Measurements from ENCODE around the gene UNC79. TPM values are rescaled to one million over a fixed set of nuclear protein-coding genes. Genes with fewer than 3 reads are reported as not detected.

Gene UNC79
- total RNA-seq, 1 donor from 2014 or later = 0.25 TPM

DNA sequence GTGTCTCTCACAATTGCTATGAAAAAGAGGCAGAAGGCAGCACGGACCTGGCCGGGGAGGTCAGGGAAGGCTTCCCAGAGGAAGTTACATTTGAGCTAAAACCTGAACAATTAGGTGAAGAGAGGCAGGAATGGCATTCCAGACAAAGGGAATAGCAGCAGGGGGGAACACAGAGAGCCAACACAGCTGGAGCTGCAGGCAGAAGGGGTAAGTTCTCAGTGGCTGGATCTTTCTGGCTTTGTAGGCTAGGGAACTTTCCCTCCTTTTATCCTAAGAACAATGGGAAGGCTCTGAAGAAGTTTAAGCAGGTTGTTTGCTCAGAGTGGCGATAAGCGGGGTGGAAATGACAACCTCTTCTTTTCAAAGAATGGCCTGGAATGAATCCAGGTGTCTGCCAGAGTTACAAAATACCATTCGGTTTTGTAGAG is 257.5 kb downstream of the UNC79 start:
- no peaks in the 10 kb centered on the region for H3K36me3 ChIP-seq
- H3K4me1 ChIP-seq = no peaks in the 10 kb centered on the region
- H3K9me3 ChIP-seq (replicated peaks) = no peaks in the 10 kb centered on the region
- no peak overlapping the region for H3K4me3 ChIP-seq
- DNase-seq = no peak
- intact Hi-C loops (cut with micrococcal nuclease) = no loop called here
- peaks cover 46% of the 10 kb centered on the region for H3K27me3 ChIP-seq (ENCODE audit: low read depth)
- H3K27ac ChIP-seq (replicated peaks) = no peak overlapping the region
- TF ChIP-seq, protein P1, sequence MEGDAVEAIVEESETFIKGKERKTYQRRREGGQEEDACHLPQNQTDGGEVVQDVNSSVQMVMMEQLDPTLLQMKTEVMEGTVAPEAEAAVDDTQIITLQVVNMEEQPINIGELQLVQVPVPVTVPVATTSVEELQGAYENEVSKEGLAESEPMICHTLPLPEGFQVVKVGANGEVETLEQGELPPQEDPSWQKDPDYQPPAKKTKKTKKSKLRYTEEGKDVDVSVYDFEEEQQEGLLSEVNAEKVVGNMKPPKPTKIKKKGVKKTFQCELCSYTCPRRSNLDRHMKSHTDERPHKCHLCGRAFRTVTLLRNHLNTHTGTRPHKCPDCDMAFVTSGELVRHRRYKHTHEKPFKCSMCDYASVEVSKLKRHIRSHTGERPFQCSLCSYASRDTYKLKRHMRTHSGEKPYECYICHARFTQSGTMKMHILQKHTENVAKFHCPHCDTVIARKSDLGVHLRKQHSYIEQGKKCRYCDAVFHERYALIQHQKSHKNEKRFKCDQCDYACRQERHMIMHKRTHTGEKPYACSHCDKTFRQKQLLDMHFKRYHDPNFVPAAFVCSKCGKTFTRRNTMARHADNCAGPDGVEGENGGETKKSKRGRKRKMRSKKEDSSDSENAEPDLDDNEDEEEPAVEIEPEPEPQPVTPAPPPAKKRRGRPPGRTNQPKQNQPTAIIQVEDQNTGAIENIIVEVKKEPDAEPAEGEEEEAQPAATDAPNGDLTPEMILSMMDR (IDR thresholded peaks at IDR 0.05; ENCODE audit: borderline replicate concordance) = no peak

DNA sequence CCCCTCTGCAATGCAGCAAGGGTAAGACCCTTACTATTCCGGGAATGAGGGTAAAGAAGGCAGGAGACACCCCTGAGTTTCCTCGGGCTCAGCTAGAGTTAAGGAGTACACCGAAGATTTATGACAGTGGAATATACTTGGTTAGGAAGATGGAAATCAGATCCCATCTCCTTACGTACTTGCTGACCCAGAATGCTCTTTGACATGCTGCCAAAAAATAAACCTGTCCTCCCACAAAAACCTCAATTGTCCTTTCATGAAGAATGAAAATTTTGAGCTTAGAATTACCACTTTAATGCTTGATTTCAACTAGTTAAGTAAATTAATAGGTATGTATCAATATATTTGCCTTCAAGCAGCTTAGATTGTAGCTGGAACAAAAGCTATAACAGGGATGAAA is 258.1 kb downstream of the UNC79 start:
- no peaks in the 10 kb centered on the region for H3K4me1 ChIP-seq
- no peak overlapping the region for H3K4me3 ChIP-seq
- no peak for DNase-seq
- H3K27ac ChIP-seq (replicated peaks) = no peak overlapping the region
- H3K9me3 ChIP-seq (replicated peaks) = no peaks in the 10 kb centered on the region
- no peaks in the 10 kb centered on the region for H3K36me3 ChIP-seq
- peaks cover 46% of the 10 kb centered on the region for H3K27me3 ChIP-seq (ENCODE audit: low read depth)
- TF ChIP-seq, protein P1 (IDR thresholded peaks at IDR 0.05; ENCODE audit: borderline replicate concordance) = no peak
- intact Hi-C loops (cut with micrococcal nuclease) = no loop called here

DNA sequence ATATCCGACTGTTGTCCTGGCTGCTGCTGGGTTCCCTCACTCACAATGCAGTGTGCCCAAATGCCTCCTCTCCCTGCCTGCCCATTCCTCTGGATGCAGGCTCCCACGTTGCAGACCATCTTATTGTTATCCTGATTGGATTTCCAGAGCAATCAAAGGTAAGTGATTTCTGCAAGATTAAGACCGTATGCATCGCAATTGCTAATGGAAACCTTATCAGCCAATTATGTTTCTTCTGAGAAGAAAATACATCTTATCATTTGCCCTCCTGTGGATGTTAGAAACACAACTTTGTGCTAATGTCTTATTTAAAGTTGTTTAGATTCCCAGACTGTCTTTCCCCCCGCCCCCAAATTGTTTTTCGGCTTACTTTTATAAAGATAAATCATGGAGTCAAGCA is 259.4 kb downstream of the UNC79 start:
- Histone ChIP-seq H3K27me3 (ENCODE audit: low read depth) (peaks cover 46% of the 10 kb centered on the region), H3K4me3 (no peak overlapping the region), H3K27ac (replicated peaks) (no peak overlapping the region), H3K36me3 (no peaks in the 10 kb centered on the region), H3K4me1 (no peaks in the 10 kb centered on the region), H3K9me3 (replicated peaks) (no peaks in the 10 kb centered on the region)
- TF ChIP-seq, protein P1 (IDR thresholded peaks at IDR 0.05; ENCODE audit: borderline replicate concordance) = no peak
- no peak for DNase-seq
- intact Hi-C loops (cut with micrococcal nuclease) = no loop called here

DNA sequence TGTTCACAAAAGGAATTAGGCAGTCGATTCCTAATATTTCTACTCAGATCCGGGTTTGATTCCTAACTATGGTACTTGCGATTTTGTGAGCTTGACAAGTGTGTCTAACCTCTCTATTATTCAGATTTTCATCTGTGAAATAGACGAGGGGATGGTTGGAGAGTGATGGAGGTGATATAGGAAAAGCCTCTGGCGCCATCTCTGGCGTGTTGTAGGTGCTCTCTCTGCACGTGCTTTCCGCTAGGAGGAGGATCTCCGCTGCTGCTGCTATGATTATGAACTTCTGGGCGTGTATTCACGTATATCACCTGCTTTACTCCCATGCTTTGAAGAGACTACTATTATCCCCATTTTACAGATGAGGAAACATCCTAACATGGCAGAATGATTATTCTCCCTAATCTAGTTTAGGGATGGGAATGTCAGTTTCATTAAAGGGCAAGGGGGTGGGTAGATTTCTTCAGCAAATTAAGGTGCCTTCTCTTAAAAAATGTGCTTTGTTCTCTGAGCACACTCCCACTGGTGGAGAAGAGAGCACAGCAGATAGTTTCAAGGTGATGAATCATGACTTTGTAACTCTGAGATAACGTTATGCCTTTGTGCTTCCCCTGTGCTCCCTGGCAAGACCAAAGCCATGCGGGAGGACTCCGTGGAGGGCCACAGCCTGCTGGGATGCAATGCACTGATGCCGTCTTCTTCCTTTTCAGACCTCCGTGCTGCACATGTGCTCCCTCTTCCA is 260.5 kb downstream of the UNC79 start:
- no peak overlapping the region for H3K27ac ChIP-seq (replicated peaks)
- no peaks in the 10 kb centered on the region for H3K4me1 ChIP-seq
- H3K36me3 ChIP-seq = no peaks in the 10 kb centered on the region
- DNase-seq = no peak
- H3K9me3 ChIP-seq (replicated peaks) = no peaks in the 10 kb centered on the region
- TF ChIP-seq, protein P1 (IDR thresholded peaks at IDR 0.05; ENCODE audit: borderline replicate concordance) = no peak
- intact Hi-C loops (cut with micrococcal nuclease) = no loop called here
- H3K4me3 ChIP-seq = no peak overlapping the region
- H3K27me3 ChIP-seq (ENCODE audit: low read depth) = peaks cover 43% of the 10 kb centered on the region

DNA sequence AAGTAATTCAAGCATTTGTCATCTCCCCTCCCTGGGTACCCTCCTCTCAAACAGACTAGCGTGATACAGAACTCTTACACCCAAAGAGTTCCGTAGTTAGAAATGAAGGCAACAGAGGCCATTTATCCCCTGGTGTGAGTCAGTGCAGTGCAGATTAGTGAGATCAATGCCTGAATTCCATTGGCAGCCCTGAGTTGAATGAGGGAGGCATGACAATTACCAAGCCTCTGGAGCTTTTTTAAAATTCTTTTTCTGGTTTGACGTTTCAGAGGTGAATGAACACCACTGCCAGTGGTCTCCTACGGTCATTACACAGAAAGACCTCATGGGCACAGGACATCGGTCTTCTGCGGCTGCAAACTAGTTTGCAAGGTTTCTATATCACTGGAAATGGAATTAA is 263.2 kb downstream of the UNC79 start:
- H3K4me3 ChIP-seq = no peak overlapping the region
- H3K9me3 ChIP-seq (replicated peaks) = peaks cover 15% of the 10 kb centered on the region
- H3K27me3 ChIP-seq (ENCODE audit: low read depth) = peaks cover 18% of the 10 kb centered on the region
- H3K4me1 ChIP-seq = no peaks in the 10 kb centered on the region
- TF ChIP-seq, protein P1 (IDR thresholded peaks at IDR 0.05; ENCODE audit: borderline replicate concordance) = no peak
- H3K36me3 ChIP-seq = no peaks in the 10 kb centered on the region
- no peak for DNase-seq
- no peak overlapping the region for H3K27ac ChIP-seq (replicated peaks)
- intact Hi-C loops (cut with micrococcal nuclease) = no loop called here

All from left ventricle myocardium inferior (tissue), 1 donor.